GM18873 (cell line): Measurements from ENCODE around the gene NDUFS4.
"Not testable (repeated sequence)": the region's sequence is repeated elsewhere in the genome, so short reads cannot be mapped to it uniquely, and the experiment has no call there.

Experiments
- ATAC-seq: cut with Tn5 transposase; IDR thresholded peaks from one replicate; pipeline ENCODE4 v1.9.1; 2021; ENCODE audit warnings: mild to moderate bottlenecking, moderate library complexity, moderate number of reproducible peaks; ENCODE audit not compliant: unreplicated experiment, low FRiP score

NDUFS4 gene

DNA sequence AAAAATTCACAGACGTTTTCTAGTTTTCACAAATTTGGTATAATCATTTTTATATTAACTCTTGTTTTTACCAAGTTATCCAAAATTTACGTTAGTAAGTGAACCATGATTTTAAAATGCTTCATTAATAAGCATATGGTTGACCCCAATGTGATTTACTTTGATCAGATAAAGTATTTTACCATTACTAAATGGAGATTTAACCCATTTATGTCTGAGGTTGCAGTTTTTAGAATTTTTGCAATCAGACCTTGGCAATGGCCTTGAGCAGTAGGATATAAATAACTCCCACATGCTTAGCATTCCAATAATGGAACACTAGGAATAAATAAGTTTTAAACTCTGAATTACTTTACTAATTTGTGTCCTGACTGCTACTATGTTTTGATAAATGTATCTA, 84.6 kb downstream of the NDUFS4 start:
- no peak for ATAC-seq

DNA sequence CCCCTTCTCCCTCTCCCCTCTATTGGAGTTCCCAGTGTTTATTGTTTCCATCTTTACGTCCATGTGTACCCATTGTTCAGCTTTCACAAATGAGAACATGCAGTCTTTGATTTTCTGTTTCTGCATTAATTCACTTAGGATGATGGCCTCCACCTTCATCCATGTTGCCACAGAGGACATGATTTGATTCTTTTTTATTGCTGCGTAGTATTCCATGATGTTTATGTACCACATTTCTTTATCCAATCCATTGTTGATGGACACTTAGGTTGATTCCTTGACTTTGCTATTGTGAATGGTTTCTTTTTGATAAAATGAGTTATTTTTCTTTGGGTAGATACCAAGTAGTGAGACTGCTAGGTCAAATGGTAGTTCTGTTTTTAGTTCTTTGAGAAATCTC, 88.9 kb downstream of the NDUFS4 start:
- no peak for ATAC-seq

DNA sequence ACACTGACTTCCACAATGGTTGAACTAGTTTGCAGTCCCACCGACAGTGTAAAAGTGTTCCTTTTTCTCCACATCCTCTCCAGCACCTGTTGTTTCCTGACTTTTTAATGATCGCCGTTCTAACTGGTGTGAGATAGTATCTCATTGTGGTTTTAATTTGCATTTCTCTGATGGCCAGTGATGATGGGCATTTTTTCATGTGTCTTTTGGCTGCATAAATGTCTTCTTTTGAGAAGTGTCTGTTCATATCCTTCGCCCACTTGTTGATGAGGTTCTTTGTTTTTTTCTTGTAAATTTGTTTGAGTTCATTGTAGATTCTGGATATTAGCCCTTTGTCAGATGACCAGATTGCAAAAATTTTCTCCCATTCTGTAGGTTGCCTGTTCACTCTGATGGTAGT, 100.1 kb downstream of the NDUFS4 start:
- ATAC-seq: not testable (repeated sequence)

DNA sequence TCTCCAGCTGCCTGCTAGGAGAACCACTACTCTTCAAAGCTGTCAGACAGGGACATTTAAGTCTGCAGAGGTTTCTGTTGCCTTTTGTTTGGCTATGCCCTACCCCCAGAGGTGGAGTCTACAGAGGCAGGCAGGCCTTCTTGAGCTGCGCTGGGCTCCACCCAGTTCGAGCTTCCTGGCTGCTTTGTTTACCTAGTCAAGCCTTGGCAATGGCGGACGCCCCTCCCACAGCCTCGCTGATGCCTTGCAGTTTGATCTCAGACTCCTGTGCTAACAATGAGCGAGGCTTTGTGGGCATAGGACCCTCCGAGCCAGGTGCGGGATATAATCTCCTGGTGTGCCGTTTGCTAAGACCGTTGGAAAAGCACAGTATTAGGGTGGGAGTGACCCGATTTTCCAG, 104.9 kb downstream of the NDUFS4 start:
- ATAC-seq: not testable (repeated sequence)

DNA sequence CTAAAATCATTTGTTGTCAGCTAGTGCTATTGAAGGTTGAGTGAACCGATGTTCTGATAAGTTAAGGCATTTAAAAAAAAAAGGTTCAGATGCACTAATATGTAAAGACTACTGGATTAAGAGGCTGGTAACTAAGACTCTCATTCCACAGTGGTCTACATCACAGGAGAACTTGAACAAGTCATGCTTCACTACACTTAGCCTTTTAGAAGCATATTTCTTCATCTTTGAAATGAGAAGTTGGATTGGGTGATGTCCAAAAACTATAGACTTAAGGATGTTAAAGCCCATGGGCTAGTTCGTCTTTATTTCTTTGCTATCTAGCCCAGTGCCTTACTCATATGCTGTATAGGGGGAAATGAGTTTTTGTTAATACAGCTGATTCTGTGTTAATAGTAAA, 107.2 kb downstream of the NDUFS4 start:
- no peak for ATAC-seq

DNA sequence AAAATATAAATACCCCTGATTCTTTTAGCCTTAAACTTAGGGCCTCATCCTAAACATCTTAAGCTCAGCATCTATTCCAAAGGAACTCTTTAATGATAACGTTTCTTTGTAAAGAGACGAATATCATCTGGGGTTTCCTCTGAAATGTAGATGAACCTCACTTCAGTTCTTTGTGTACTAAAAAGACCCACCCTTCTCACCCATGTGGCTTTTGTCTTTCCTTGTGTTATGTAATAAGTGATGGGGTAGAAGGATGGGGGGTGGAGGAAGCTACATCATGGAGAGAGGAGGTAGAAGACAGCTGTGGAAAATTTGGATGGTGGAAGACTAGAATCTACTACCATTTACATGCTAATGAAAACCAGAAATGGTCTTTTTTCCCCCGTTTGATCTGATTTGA, 111.0 kb downstream of the NDUFS4 start:
- no peak for ATAC-seq

DNA sequence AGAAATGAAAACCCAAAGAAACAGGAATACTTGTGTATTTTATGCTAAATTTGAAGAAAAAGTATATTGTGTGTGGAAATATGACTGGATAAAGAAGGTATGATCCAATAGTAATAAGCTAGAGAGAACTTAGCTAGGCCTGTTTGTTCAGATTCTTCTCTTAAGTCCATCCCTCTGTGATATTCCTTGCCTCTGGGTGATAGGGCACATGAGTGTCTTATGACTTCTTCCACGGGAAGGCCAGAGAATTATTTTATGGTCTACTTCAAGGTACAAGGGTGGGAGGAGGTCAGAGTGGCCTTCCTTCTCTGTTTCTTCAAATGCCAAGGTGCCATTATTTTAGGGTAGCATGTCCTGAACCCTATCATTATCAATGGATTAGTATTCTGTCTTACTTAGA, 113.7 kb downstream of the NDUFS4 start:
- ATAC-seq: no peak

DNA sequence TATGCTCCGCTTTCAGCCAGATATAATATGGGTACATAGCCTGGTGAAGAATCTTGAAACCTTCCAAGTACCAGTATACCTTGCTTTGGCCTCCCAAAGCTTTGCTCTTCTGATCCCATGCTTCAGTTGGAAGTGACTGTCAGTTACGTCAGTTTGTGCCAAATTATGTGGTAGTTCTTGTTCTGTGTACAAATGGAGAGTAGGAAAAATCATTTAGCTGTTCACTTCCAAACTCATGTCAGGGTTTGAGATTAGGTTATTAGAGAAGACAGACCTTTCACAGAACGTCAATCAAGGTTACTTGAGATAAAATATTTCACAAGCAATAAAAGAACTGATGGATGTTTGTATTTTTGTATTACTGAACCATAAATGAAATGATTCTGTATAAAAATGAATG, 117.2 kb downstream of the NDUFS4 start:
- ATAC-seq: no peak

DNA sequence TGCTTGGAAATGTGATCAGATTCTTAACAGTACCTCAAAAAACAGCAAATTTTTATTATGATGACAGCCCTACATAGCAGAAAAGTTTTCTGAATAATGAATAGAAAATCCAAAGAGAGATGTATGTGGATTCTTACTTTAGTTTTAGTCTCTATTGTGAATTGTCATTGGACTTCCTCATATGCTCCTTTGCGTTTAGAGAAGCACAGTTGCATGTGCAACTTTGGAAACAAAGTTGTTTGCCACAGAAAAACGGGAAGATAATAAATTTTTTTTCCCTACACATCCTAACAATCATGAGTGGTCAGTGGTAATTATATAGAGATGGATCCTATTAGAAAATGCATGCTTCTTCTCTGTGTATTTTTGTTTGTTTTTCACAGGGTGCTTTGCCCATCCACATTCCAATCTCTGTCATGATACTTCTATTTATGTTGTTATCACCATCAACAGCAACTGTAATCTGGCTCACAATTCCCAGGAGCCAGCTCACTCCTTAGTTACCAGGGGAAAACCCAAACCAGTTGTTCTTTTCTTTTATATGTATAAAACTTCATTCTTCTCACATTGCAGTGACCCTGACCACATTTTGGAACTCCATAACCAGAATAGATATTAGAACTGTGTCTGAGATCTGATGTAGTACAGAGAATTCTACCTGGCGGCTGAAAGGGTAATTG, 118.7 kb downstream of the NDUFS4 start:
- ATAC-seq: no peak

DNA sequence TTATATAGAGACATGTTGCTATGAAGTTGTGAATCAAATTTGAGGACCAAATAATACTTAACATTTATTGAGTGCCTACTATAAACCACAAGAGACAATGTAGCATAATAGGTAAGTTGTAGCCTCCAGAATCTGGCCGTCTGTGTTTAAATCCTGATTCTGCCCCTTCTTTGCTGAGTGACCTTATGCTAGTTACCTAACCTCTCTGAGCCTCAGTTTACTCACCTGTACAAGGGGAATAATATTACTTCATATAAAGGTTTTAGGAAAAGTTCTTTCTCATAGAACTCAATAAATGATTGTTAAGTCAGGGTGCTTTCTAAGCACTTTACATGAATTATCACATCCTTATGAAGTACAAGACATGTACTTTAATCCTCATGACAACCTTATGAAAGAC, 120.6 kb downstream of the NDUFS4 start:
- no peak for ATAC-seq

DNA sequence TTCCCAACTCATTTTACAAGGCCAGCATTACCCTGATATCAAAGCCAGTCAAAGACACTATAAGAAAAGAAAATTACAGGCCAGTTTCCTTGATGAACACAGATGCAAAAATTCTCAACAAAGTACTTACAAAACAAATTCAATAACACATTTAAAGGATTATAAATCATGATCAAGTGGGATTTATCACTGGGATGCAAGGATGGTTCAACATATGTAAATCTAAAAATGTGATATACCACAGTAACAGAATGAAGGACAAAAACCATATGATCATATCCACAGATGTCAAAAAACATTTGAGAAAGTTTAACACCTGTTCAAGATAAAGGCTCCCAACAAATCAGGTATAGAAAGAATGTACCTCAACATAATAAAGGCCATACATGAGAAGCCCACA, 130.6 kb downstream of the NDUFS4 start:
- ATAC-seq: no peak

DNA sequence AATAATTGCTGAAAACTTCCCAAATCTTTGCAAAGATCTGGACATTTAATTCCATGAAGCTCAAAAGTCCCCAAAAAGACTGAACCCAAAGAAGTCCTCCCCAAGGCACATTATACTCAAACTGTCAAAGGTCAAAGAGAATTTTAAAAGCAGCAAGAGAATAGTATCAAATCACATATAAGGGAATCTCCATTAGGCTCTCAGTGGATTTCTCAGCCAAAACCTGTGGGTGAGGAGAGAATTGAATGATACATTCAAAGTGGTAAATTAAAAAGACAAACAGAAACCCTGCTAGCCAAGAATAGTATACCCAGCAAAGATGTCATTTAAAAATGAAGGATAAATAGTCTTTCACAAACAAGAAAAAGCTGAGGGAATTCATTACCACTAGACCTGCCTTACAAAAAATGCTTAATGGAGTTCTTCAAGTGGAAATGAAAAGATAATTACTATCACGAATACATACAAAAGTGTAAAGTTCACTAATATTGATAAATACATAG, 134.1 kb downstream of the NDUFS4 start:
- no peak for ATAC-seq

DNA sequence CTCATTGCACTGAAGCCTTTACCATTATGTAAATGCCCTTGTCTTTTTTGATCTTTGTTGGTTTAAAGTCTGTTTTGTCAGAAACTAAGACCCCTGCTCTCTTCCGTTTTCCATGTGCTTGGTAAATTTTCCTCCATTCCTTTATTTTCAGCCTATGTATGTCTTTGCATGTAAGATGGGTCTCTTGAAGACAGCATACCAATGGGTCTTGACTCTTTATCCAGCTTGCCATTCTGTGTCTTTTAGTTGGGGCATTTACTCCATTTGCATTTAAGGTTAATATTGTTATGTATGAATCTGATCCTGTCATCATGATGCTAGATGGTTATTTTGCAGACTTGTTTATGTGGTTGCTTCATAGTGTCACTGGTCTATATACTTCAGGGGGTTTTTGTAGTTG, 150.0 kb downstream of the NDUFS4 start:
- ATAC-seq: not testable (repeated sequence)

DNA sequence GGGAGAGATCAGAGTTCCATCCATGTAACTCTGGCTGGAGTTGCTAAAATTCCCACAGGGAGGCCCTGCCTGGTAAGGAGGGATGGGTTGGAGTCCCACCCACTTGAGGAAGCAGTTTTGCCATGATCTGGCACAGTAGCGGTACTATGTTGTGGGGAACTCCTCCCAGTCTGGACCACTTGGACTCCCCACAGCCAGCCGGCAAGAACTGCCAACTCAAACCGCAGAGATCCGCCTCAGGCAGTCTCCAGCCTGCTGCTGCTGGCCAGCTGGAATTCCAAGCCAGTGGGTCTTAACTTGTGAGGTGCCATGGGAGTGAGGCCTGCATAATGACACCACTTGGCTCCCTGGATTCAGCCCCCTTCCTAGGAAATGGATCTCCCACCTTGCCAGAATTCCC, 151.9 kb downstream of the NDUFS4 start:
- no peak for ATAC-seq

DNA sequence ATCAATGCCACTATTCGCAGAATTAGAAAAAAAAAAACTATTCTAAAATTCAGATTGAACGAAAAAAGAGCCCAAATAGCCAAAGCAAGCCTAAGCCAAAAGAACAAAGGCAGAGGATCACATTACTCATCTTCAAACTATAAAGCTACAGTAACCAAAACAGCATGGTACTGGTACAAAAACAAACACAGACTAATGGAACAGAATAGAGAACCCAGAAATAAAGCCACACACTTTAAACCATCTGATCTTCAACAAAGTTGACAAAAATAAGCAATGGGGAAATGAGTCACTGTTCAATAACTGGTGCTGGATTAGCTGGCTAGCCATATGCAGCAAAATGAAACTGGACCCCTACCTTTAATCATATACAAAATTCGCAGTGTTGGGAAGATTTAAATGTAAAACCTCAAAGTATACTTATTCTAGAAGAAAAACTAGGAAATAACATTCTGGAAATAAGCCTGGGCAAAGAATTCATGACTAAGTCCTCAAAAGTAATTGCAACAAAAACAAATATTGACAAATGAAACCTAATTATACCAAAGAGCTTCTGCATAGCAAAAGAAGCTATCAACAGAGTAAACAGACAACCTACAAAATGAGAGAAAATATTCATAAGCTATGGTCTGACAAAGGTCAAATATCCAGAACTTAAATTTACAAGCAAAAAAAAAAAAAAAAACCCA, 153.7 kb downstream of the NDUFS4 start:
- no peak for ATAC-seq

DNA sequence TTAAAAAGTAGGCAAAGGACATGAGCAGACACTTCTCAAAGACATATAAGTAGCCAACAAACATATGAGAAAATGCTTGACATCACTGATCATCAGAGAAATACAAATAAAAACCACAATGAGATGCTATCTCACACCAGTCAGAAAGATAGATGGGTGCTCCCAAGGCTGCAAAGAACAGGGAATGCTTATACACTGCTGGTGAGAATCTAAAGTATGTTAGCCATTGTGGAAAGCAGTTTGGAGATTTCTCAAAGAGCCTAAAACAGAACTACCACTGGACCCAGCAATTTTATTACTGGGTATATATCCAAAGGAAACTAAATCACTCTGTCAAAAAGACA, 154.2 kb downstream of the NDUFS4 start:
- no peak for ATAC-seq

DNA sequence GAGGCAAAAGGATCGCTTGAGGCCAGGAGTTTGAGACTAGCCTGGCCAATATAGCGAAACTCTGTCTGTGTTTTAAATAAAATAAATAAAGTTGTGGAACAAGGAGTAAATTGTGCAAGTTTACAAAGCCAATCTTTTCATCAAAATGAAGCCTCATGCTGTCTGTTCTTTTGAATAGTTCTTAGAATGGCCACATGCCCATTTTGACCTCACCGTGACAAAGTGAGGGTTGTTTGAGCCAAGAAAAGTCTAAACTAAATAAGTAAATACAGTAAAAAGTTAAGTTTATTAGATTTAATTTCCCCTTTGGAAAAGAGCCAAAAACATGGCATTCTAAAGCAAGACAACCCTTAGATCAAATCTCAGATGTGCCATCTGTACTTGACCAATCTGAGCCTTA, 165.7 kb downstream of the NDUFS4 start:
- no peak for ATAC-seq

DNA sequence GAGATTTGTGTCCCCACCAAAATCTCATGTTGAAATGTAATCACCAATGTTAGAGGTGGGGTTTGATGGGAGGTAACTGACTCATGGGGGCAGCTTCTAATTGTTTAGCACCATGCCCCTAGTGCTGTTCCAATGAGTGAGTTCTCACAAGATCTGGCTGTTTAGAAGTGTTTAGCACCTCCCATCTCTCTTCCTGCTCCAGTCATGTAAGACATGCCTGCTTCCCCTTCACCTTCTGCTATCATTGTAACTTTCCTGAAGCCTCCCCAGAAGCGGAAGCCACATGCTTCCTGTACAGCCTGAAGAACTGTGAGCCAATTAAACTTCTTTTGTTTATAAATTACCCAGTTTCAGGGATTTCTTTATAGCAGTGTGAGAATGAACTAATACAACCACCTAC, 170.5 kb downstream of the NDUFS4 start:
- ATAC-seq: no peak
